KMS-11 (cell line): Measurements from ENCODE around the gene ZNF668.
A peak's percentile ranks its signal among the peaks of the same experiment; 100 is the strongest.

Source experiments
- H2AFZ ChIP-seq: fragments of 200-600 bp; sonication (generic); 2 replicates; pipeline ENCODE4 v1.6.1; 2016; ENCODE audit warnings: antibody characterized with exemption, mixed run types, low read depth
- H3K27ac ChIP-seq: fragments of 200-600 bp; sonication (generic); 2 replicates; pipeline ENCODE4 v1.6.1; 2016; ENCODE audit warnings: mild to moderate bottlenecking, mixed run types
- H3K27me3 ChIP-seq: fragments of 200-600 bp; sonication (generic); 2 replicates; pipeline ENCODE4 v1.6.1; 2017; ENCODE audit warnings: mild to moderate bottlenecking, low read depth, mixed run types, moderate library complexity; ENCODE audit not compliant: insufficient read depth
- H3K36me3 ChIP-seq: fragments of 200-600 bp; sonication (generic); 2 replicates; pipeline ENCODE4 v1.6.1; 2017; ENCODE audit warnings: mild to moderate bottlenecking, mixed run types; ENCODE audit not compliant: insufficient read depth
- H3K4me1 ChIP-seq: fragments of 200-600 bp; sonication (generic); 2 replicates; pipeline ENCODE4 v1.6.1; 2016; ENCODE audit warnings: mild to moderate bottlenecking, low read depth, mixed run types; ENCODE audit not compliant: poor library complexity, severe bottlenecking
- H3K4me2 ChIP-seq: fragments of 200-600 bp; sonication (generic); 2 replicates; pipeline ENCODE4 v1.7.0; 2016; ENCODE audit warnings: mild to moderate bottlenecking, mixed run types
- H3K4me3 ChIP-seq: fragments of 200-600 bp; sonication (generic); IDR thresholded peaks from 2 replicates; pipeline ENCODE4 v1.6.1; 2017; ENCODE audit warnings: low read depth, low read length, mixed read lengths; ENCODE audit not compliant: insufficient read depth
- H3K79me2 ChIP-seq: fragments of 200-600 bp; sonication (generic); 2 replicates; pipeline ENCODE4 v1.6.1; 2016; ENCODE audit warnings: low read depth, mixed run types; ENCODE audit not compliant: insufficient read depth
- H3K9ac ChIP-seq: fragments of 200-600 bp; sonication (generic); 2 replicates; pipeline ENCODE4 v1.6.1; 2016; ENCODE audit warnings: mild to moderate bottlenecking, mixed run types
- H4K20me1 ChIP-seq: fragments of 200-600 bp; sonication (generic); 2 replicates; pipeline ENCODE4 v1.6.1; 2016; ENCODE audit warnings: mild to moderate bottlenecking, mixed run types; ENCODE audit not compliant: insufficient read depth
- TF ChIP-seq, protein P1 (sequence below): fragments of 200-600 bp; sonication (generic); conservative IDR thresholded peaks from 2 replicates; pipeline ENCODE4 v1.6.1; 2017; ENCODE audit warnings: low read depth, mild to moderate bottlenecking, antibody characterized with exemption, low read length, moderate library complexity, mixed read lengths

The ZNF668 gene

DNA sequence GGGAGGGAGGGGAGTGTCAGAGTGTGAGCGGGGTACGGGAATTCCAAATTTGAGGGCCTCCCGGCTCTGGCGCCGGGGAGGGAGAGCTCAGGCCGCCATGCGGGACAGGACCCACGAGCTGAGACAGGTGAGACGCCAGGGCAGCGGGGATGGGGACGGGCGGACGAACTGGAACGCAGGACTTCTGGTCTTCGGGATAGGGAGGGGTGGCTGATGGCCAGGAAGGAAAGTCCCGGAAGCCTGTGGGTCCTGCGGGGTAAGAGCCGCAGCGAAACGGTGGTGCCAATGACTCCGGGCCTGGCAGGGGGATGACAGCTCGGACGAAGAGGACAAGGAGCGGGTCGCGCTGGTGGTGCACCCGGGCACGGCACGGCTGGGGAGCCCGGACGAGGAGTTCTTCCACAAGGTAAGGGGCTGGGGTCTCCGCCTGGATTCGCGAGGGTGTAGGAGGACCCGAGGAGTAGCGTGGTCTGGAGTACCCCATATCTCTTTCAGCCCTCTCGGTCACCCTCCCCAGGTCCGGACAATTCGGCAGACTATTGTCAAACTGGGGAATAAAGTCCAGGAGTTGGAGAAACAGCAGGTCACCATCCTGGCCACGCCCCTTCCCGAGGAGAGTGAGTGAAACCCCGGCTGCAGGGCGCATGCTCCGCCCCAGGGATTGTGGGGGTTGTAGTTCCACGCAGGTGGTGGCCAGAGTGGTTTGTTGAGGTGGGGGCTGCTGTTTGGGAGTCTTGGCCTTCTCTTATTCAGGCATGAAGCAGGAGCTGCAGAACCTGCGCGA, 40.1 kb downstream of the ZNF668 start:
- Histone ChIP-seq H3K9ac (peak overlapping the region; percentile 64), H3K4me1 (peaks cover 15% of the 10 kb centered on the region), H2AFZ (peak overlapping the region; percentile 97; the same call in 1 of the 2 replicates), H3K27ac (peak overlapping the region; percentile 29), H3K4me3 (no peak overlapping the region), H3K27me3 (no peaks in the 10 kb centered on the region), H4K20me1 (no peaks in the 10 kb centered on the region), H3K36me3 (no peaks in the 10 kb centered on the region), H3K4me2 (peak overlapping the region; percentile 67), H3K79me2 (no peaks in the 10 kb centered on the region; the same call in 1 of the 2 replicates)
- TF ChIP-seq, protein P1, sequence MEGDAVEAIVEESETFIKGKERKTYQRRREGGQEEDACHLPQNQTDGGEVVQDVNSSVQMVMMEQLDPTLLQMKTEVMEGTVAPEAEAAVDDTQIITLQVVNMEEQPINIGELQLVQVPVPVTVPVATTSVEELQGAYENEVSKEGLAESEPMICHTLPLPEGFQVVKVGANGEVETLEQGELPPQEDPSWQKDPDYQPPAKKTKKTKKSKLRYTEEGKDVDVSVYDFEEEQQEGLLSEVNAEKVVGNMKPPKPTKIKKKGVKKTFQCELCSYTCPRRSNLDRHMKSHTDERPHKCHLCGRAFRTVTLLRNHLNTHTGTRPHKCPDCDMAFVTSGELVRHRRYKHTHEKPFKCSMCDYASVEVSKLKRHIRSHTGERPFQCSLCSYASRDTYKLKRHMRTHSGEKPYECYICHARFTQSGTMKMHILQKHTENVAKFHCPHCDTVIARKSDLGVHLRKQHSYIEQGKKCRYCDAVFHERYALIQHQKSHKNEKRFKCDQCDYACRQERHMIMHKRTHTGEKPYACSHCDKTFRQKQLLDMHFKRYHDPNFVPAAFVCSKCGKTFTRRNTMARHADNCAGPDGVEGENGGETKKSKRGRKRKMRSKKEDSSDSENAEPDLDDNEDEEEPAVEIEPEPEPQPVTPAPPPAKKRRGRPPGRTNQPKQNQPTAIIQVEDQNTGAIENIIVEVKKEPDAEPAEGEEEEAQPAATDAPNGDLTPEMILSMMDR: no peak

DNA sequence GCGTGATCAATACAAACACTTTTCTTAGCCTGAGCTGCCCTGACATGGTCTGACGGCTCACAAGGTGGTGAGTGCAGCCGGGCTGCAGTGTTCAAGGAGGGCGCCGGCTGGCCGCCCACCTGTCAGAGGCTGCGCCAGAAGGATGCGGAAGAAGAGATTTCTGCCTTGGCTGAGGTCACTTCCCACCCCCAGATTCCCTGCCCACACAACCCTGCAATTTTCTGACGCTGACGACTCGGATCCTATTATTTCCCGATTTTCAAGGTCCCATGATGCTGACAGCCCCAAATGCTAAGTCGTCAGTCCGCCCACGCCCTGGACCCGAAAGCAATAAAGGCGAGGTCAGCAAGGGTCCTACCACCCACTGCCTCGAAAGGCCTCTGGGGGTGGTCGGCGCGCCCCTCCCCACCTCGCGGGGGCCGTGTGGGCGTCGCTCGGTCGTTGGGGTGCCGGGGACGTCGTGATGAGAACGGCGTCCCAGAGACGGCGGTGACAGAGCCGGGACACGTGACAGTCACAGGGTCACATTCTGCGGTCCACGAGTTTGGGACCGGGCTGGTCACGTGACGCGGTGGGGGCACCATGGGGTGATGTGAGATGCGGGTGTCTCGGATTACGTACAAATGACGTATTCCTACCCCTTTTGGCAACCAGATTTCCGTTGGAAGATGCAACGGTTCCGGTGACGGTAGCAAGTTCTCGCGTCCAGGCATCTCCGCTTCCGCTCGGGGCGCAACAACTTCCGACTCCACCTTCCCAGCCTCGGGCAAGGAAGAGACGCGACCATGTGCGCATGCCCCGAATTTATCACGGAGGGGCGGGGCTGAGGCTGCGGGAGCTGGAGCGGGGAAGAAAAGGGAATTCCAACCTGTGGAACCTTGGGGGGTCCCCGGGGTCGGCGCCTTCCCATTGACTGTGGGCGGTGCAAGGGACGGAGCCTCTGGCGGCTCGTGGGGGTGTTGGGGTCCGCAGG, 41.0 kb downstream of the ZNF668 start, which contains the start of gene STX4:
Gene STX4, plus strand, starts transcription at position 823 of the 973 bp plus-strand sequence. CDS start 248 bp downstream, outside the sequence.
- Histone ChIP-seq H3K27me3 (no peaks in the 10 kb centered on the region), H3K4me1 (peaks cover 15% of the 10 kb centered on the region), H3K36me3 (no peaks in the 10 kb centered on the region), H3K9ac (peak within 1 kb of the TSS; percentile 64), H2AFZ (peak within 1 kb of the TSS; percentile 97), H3K27ac (peak within 1 kb of the TSS; percentile 40), H4K20me1 (no peaks in the 10 kb centered on the region), H3K4me3 (no peak within 1 kb of the TSS), H3K4me2 (peak within 1 kb of the TSS; percentile 79), H3K79me2 (no peaks in the 10 kb centered on the region; the same call in 1 of the 2 replicates)
- TF ChIP-seq, protein P1: no peak

DNA sequence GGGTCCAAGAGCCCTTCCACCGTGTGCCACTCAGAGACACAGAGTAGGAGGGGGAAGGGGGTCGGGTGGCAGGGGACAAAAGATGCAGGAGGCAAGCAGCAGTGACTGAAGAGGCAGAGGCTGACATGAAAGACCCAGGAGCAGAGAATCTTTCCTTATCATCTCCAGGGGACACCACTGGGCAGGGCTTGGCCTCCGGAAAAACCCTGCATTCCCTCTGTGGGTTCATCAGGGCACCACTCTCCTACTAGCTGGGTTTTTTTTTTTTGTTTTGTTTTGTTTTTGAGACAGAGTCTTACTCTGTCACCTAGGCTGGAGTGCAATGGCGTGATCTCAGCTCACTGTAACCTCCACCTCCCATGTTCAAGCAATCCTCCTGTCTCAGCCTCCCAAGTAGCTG, 42.8 kb downstream of the ZNF668 start:
- Histone ChIP-seq H2AFZ (no peak overlapping the region), H4K20me1 (no peaks in the 10 kb centered on the region), H3K79me2 (no peaks in the 10 kb centered on the region; the same call in 1 of the 2 replicates), H3K27me3 (no peaks in the 10 kb centered on the region), H3K4me2 (no peak overlapping the region), H3K9ac (no peak overlapping the region), H3K36me3 (no peaks in the 10 kb centered on the region), H3K4me3 (no peak overlapping the region), H3K4me1 (peaks cover 15% of the 10 kb centered on the region), H3K27ac (no peak overlapping the region)
- TF ChIP-seq, protein P1: no peak

DNA sequence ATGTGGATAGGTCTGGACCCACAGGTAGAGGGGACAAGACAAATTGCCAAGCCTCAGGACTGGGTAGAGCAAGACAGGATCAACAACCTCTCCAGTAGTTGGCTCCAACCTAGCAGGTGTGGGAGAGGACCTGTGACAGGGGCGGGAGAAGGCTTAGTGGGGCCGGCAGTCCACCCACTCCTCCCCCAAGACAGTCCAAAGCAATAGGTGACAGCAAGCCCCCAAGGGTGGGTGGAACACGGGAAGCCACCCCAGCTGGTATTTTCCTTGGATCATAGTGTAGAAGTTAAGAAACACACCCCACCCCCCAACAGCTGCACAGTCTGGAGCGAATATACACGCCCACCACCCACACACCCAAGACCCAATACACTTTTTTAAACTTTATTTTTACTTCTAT, 44.8 kb downstream of the ZNF668 start:
- no peak overlapping the region for H2AFZ ChIP-seq
- H3K79me2 ChIP-seq: no peaks in the 10 kb centered on the region
- H3K4me3 ChIP-seq: no peak overlapping the region
- no peak overlapping the region for H3K4me2 ChIP-seq
- TF ChIP-seq, protein P1: no peak
- H3K4me1 ChIP-seq: peaks cover 9% of the 10 kb centered on the region
- H3K27ac ChIP-seq: no peak overlapping the region
- no peaks in the 10 kb centered on the region for H4K20me1 ChIP-seq
- H3K27me3 ChIP-seq: no peaks in the 10 kb centered on the region
- H3K36me3 ChIP-seq: no peaks in the 10 kb centered on the region
- H3K9ac ChIP-seq: no peak overlapping the region
